Stomach (tissue), 9 donors: ENCODE measurements around the gene NOC4L. TPM values are rescaled to one million over a fixed set of nuclear protein-coding genes. Genes with fewer than 3 reads are reported as not detected.

Source experiments
- DNase-seq, 2 donors: peaks; one replicate each; pipeline versions ENCODE4 v3.0.0 to v3.0.0-alpha.2; 2013 to 2019
- H3K27ac ChIP-seq, 5 donors: fragments of 200-600 bp in 4 of 5; sonication (generic) in 4 of 5; one replicate each; pipeline ENCODE4 v1.5.1; 2013 to 2019; ENCODE audit warnings: mild to moderate bottlenecking in 1 of 5, moderate library complexity in 1 of 5
- H3K27me3 ChIP-seq, 3 donors: fragments of 200-600 bp; sonication (generic); one replicate each; pipeline ENCODE4 v1.5.1; 2017 to 2019; ENCODE audit warnings: mixed run types in 1 of 3
- H3K36me3 ChIP-seq, 4 donors: fragments of 200-600 bp; sonication (generic); 1 replicate in 3 of 4; 2 replicates in 1 of 4; pipeline ENCODE4 v1.5.1; 2016 to 2019
- H3K4me1 ChIP-seq, 4 donors: fragments of 200-600 bp; sonication (generic); one replicate each; pipeline ENCODE4 v1.5.1; 2016 to 2019
- H3K4me3 ChIP-seq, 4 donors: fragments of 200-600 bp; sonication (generic) in 3 of 4; one replicate each; pipeline ENCODE4 v1.5.1; 2016 to 2019; ENCODE audit warnings: mild to moderate bottlenecking in 1 of 4
- H3K9me3 ChIP-seq, 4 donors: fragments of 200-600 bp; sonication (generic); one replicate each; pipeline ENCODE4 v1.5.1; 2016 to 2019
- EP300 ChIP-seq: sonication (generic); formaldehyde crosslinking; IDR thresholded peaks from one replicate; pipeline ENCODE4 v1.6.1; 2017; ENCODE audit warnings: antibody characterized with exemption
- POLR2A ChIP-seq, 4 donors: fragments of 450-650 bp; IDR thresholded peaks; one replicate each; pipeline ENCODE4 v1.6.1; 2016; ENCODE audit warnings: antibody characterized with exemption in 4 of 4, control low read depth in 2 of 4, mild to moderate bottlenecking in 1 of 4, moderate library complexity in 1 of 4
- POLR2AphosphoS5 ChIP-seq, 3 donors: sonication (generic); formaldehyde crosslinking; IDR thresholded peaks; one replicate each; pipeline ENCODE4 v1.6.1; 2016; ENCODE audit warnings: antibody characterized with exemption in 3 of 3
- WGBS, 5 donors: extraction: QIAGEN DNeasy Blood & Tissue Kit in 3 of 5; methylation state at CpG; one replicate each; pipeline versions ENCODE4 v1.1.5 to v1.1.7; 2013 to 2018; 5-methylcytosine and 5-hydroxymethylcytosine counted together
- intact Hi-C: fragments of 100-400 bp; cut with DNase I; formaldehyde crosslinking; loops from one replicate; pipeline ENCODE4 v1.15.1; 2023; ENCODE audit warnings: low total_unique reads
- polyA plus RNA-seq, 3 donors: library from polyadenylated mRNA; stranded (reverse); fragments of 200-250 nt; gene quantifications; one replicate each; pipeline ENCODE4 v1.2.3, GENCODE V29; 2013
- total RNA-seq, 5 donors: library from RNA; depleted of rRNA; stranded (reverse); fragments of >200 nt; gene quantifications; one replicate each; pipeline versions ENCODE4 v1.1.0 to v1.2.3, GENCODE V29; 2014 to 2016
- TF ChIP-seq, protein P1 (sequence below), 7 experiments: fragments of 450-650 bp in 4 of 7; fragments of 200-600 bp in 3 of 7; sonication (generic) in 3 of 7; IDR thresholded peaks; one replicate each; pipeline ENCODE4 v1.5.1; 2016 to 2019; ENCODE audit warnings: antibody characterized with exemption in 7 of 7, control low read depth in 2 of 7, mild to moderate bottlenecking in 1 of 7
- donor health status: healthy with polysubstance abuse.
- donor health status: Bipolar disorder and iron deficiency.
- donor health status: healthy.

Gene NOC4L
- total and polyA plus RNA-seq, 8 donors: 2.2 to 63.6 (median 28.6) TPM

DNA sequence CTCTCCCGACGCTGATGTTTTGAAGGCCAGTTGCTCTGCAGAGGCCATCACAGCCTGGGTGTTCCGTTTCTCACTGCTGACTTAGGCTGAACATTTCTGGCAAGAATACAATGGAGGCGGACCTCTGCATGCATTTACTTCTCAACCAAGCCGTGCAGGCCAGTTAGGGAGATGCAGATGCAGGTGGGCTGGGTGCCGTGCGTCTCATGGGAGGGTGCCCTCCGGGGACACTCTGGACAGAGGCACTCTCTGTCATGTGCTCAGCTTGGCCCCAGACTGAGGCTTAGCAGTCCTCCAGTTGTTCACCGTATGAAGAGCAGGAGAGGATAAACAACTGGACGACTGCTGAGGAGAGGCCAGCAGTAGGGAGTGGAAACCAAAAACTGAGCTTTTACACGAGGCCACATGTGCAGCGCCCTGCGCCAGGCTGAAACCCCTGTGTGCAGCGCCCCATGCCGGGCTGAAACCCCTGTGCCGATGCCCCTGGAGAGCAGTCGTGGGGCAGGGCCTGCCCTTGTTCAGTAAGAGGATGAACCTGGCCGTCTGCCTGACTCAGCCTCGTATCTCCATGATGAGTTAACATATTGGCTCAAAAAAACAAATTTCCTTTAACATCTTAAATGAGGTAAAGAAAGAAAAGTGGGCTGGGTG, 32.5 kb upstream of the NOC4L start:
- peaks cover 22 to 92% (median 90%) of the 10 kb centered on the region in 4 donors for H3K36me3 ChIP-seq
- no peak overlapping the region for H3K4me3 ChIP-seq
- intact Hi-C loops: no loop called here
- DNase-seq: no peak
- H3K27ac ChIP-seq: no peak overlapping the region
- no peaks in the 10 kb centered on the region for H3K4me1 ChIP-seq
- TF ChIP-seq EP300 (no peak), POLR2AphosphoS5 (IDR thresholded peaks at IDR 0.05) (no peak), POLR2A (IDR thresholded peaks at IDR 0.05) (no peak)
- TF ChIP-seq, protein P1, sequence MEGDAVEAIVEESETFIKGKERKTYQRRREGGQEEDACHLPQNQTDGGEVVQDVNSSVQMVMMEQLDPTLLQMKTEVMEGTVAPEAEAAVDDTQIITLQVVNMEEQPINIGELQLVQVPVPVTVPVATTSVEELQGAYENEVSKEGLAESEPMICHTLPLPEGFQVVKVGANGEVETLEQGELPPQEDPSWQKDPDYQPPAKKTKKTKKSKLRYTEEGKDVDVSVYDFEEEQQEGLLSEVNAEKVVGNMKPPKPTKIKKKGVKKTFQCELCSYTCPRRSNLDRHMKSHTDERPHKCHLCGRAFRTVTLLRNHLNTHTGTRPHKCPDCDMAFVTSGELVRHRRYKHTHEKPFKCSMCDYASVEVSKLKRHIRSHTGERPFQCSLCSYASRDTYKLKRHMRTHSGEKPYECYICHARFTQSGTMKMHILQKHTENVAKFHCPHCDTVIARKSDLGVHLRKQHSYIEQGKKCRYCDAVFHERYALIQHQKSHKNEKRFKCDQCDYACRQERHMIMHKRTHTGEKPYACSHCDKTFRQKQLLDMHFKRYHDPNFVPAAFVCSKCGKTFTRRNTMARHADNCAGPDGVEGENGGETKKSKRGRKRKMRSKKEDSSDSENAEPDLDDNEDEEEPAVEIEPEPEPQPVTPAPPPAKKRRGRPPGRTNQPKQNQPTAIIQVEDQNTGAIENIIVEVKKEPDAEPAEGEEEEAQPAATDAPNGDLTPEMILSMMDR (IDR thresholded peaks at IDR 0.05): no peak
- WGBS, 5 donors: 87 to 92% (median 90%) methylated on average over 19 of the region's 19 CpGs
- no peaks in the 10 kb centered on the region for H3K27me3 ChIP-seq
- H3K9me3 ChIP-seq: no peaks in the 10 kb centered on the region

DNA sequence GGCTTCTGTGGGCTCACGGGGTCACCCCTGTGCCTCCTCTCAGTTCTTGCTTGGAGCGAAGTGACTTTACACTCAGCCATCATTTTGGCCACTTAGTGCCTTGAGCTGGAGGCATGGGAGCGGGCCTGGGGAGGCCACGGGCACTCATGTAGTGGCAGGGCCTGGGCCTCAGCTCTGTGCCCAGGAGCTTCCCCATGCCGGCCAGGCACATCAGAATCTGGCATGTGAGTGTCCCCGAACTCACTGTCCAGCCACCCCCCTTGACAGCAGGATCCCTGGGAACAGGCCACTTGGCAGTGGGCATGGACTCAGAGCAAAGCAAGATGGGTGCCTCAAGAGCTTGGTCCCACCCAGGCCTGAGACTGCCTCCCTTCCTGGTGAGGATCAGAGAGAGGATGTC, 29.6 kb upstream of the NOC4L start:
- Histone ChIP-seq H3K27ac (no peak overlapping the region), H3K4me3 (no peak overlapping the region), H3K9me3 (no peaks in the 10 kb centered on the region), H3K27me3 (no peaks in the 10 kb centered on the region), H3K4me1 (no peaks in the 10 kb centered on the region), H3K36me3 (peaks cover 21 to 98% (median 95%) of the 10 kb centered on the region in 4 donors)
- intact Hi-C loops: no loop called here
- DNase-seq: no peak
- TF ChIP-seq POLR2AphosphoS5 (IDR thresholded peaks at IDR 0.05) (no peak), POLR2A (IDR thresholded peaks at IDR 0.05) (no peak), EP300 (no peak)
- TF ChIP-seq, protein P1 (IDR thresholded peaks at IDR 0.05): no peak
- WGBS, 5 donors: 95 to 100% (median 96%) methylated on average over 4 to 6 of the region's 6 CpGs

DNA sequence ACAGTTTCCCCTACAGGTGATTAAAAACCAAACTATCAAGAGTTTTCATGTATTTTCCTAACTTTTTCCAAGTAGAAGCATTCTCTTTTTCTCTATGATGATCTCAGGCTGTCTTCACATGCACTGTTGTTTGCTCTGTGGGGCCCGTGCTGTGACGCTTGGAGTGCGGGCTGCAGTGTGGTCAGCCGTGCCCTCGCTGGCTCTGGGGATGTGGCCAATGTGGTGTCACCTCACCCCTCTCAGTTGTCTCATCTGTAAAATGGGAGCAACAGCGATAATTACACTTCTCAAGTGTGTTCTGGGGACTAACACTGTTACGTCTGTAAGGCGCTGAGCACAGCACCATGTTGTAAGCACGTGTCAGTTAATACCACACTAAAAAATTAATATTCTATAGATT, 28.8 kb upstream of the NOC4L start:
- WGBS, 5 donors: 85 to 95% (median 94%) methylated on average over 9 of the region's 9 CpGs
- Histone ChIP-seq H3K36me3 (peaks cover 15 to 98% (median 95%) of the 10 kb centered on the region in 4 donors), H3K4me1 (no peaks in the 10 kb centered on the region), H3K9me3 (no peaks in the 10 kb centered on the region), H3K27me3 (no peaks in the 10 kb centered on the region), H3K27ac (no peak overlapping the region), H3K4me3 (no peak overlapping the region)
- no peak for DNase-seq
- intact Hi-C loops: no loop called here
- TF ChIP-seq POLR2A (IDR thresholded peaks at IDR 0.05): no peak
- TF ChIP-seq, protein P1 (IDR thresholded peaks at IDR 0.05): no peak
- TF ChIP-seq EP300: no peak
- TF ChIP-seq POLR2AphosphoS5 (IDR thresholded peaks at IDR 0.05): no peak

- DNase-seq: no peak
- Histone ChIP-seq H3K9me3 (no peaks in the 10 kb centered on the region), H3K4me1 (no peaks in the 10 kb centered on the region), H3K36me3 (peaks cover 15 to 98% (median 95%) of the 10 kb centered on the region in 4 donors), H3K4me3 (no peak overlapping the region), H3K27ac (no peak overlapping the region), H3K27me3 (no peaks in the 10 kb centered on the region)
- 96 to 97% (median 97%) methylated on average over 29 to 58 of the region's 58 CpGs for WGBS, 5 donors
- no peak for TF ChIP-seq POLR2AphosphoS5 (IDR thresholded peaks at IDR 0.05)
- TF ChIP-seq, protein P1 (IDR thresholded peaks at IDR 0.05): no peak
- intact Hi-C loops: no loop called here
These were observed 27.3 kb upstream of the NOC4L start for GRCh38 chr12:132116709-132117557.
